GM04504 (cell line): ENCODE measurements around the gene TRIM67.

Experiments used
- DNase-seq: peaks from one replicate; pipeline ENCODE4 v3.0.0-alpha.2; 2012; ENCODE audit warnings: low read depth

The TRIM67 gene

DNA sequence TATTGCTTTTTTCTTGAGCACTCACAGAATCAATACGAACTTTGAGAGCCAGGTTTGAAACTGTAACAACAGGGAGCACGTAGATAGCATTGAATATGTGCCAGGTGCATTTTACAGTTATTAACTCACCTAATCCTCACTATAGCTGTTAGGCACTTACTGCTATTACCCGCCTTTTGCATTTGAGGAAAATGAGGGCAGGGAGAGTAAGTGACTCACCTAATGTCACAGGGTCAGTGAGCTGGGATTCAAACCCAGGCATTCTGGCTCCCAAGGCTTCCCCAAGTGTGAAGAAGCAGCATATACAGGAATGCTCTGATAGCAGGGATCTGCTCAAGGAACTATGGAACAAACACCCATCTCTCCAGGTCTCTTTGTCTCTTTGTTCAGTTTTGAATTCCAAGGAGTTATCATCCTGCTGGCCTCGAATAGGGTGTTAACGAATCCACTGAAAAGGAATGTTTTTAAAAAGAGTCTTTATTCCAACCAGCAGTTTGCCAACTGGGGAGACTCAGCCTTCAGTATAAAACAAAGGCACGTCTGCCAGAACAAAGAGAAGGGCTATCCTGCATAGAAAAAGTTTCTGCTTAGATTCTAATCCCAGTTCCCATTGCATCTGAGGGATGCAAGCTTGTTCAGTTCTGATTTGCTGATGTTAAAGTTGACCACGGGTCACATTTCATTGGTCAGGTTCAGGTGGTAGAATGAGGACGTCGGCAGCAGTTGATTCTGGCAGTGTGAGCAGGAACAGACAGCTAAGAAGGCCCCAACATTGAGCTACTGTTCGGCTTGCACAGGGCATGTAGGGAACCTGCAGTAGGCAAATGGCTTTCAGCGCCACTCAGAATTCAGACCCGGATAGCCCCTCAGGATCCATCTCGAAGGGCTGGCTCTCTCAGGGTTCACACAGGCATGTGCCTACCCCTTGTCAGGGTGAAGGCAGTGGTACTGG, 22.1 kb downstream of the TRIM67 start:
- DNase-seq: no peak

DNA sequence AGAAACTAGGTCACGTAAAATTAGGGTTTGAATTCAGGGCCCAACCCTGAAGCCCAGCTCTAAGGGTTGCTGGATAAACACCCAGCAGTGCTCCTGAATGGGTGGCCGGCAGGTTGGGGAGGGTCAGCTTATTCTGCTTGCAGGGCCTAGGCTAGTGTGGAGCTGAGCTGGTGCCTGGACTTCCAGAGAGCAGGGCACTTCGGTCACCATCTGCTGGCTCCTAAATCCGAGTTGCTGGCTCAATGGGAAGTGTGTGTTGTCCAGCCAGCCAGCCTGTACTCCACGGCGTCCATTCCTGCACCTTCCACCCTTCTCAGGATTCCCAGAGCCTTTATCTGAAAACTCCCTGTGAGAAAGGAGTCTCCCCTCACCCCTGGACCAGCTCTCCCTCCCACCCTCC, 23.0 kb downstream of the TRIM67 start:
- no peak for DNase-seq

DNA sequence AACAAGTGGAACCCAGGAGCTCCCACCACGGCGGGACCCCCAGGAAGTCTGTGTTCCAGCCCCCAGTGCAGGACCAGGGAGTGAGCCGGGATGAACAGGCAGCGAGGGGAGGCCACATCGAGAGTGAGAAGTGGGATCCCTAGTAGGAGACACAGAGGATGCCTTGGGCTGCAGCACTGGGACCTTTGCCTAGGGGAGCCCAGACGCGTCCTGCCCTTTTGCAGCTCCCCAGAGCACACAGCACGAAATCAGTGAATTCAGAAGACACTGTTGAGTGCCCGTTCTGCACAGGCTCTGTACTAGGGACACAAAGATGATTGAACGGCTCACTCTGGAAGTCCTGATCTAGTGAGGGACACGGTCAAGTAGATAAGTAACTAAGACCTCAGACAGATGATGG, 23.5 kb downstream of the TRIM67 start:
- DNase-seq: no peak

DNA sequence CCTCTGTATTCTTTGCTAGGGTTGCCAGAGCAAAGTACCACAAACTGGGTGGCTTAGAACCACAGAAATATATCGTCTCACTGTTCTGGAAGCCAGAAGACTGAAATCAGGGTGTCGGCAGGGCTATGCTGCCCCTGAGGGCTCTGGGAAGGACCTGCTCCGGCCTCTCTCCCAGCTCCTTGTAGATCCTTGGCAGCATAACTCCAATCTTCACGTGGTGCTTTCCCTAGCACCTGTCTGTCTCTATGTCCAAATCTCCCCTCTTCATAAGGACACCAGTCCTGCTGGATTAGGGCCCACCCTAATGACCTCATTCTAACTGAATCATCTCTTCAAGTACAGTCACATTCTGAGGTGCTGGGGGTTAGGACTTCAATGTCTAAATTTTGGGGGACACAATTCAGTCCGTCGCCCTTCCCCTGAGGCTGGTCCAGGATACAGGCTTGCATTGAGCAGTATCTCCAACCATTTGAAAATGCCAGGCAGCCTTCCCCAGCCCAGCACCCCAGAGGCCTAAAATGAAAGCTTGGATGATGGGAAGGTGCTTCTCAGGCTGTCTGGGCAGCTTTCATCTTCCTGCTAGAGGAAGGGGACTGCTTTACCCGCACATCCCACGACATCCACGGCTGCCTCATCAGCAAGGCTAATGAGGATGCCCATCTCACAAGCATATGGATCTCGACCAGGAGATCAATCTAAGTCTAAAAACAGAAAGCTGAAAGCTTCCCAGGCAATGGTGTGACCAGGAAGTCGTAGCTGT, 24.7 kb downstream of the TRIM67 start:
- no peak for DNase-seq

DNA sequence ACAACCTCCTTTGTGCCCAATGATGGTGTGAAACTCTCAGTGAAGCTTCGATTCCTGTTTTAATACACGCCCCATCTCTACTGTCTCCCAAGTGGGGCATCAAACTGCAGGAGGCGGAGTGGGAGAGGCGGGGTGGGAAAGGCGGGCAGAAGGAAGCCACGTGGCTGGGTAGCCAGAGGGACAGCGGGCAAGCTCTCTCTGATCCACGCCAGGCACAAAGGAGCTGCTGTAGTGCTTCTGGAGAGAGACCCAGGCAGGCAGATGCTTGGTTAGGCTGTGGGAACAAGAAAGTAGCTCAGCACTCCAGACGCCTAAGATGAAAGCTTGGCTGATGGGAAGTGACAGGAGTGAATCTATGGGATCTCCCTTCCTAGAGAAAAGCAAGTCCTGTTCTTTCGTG, 25.7 kb downstream of the TRIM67 start:
- DNase-seq: no peak

DNA sequence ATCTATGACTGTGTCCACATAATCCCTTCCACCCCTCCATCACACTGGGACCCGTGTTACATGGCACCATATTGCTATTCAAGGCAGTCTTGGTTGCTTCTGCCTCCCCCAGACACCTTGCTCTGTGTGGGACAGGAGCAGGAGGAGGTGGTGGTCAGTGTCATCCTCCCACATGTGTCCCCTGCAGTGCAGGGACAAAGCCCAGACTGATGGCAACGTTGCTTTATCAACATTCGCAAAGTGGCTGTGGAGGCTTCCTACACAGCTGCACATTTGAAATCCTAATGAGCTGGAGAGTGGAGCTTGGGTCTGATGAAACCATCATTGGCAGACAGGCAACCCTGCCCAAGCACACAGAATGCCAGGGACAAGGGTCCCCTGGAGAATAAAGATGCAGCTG, 26.2 kb downstream of the TRIM67 start:
- no peak for DNase-seq

DNA sequence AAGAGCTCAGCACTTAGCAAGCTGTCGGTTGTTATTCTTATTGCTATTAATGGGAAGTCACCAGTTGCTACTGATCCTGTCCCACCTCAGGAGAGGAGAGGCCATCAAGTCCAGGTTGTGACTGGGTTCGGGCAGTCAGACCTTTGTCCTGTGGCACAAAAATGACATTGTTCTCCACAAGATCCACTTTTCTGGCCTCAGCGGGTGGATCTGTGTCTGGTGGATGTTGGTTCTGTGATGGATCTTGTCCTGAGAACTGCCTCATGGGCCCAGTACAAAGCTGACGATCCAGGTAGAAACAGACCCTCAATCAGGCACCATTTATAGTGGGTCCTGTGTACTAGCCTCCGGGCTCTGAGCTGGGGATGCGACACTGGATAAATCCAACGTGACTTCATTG, 26.9 kb downstream of the TRIM67 start:
- no peak for DNase-seq

DNA sequence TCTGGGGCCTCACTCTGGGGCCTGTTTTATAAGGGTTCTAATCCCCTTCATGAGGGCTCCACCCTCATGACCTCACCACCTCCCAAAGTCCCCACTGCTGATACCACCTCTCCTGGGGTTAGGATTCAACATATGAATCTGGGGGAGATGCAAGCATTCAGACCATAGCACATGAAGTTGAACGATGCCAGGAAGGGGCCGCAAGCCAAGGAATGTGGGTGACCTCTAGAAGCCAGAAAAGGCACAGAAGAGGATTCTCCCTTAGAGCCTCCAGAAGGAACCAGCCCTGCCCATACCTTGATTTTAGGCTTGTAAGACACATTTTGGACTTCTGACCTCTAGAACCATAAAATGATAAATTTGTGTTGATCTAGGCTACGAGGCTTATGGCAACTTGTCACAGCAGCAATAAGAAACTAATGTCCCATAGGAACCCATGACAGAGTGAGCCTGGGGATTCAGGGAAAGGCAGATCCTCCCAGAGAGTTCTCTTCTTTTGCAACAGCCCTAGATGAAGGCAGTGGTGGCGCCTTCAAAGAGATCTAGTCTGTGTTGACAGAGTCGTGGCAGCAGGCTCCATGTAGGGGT, 27.9 kb downstream of the TRIM67 start:
- DNase-seq: no peak

DNA sequence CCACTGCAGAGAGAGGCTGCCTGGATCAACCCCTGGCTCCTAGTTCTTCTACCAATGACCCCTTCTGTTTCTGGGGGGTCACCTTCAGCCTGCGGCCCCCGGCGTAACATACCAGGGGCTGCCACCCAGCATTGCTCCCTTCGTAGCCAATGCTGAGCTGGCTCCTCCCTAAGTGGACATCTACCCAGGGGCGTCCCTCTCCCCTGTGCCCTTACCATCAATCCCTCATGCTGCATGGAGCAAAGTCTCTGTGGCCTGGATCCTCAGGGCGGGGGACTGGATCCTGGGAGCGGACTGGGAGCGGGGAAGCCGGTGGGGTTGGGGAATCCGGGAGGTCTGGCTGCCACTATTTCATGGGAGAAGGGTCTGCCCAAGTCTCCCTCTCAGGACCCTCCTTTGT, 28.6 kb downstream of the TRIM67 start:
- DNase-seq: no peak

DNA sequence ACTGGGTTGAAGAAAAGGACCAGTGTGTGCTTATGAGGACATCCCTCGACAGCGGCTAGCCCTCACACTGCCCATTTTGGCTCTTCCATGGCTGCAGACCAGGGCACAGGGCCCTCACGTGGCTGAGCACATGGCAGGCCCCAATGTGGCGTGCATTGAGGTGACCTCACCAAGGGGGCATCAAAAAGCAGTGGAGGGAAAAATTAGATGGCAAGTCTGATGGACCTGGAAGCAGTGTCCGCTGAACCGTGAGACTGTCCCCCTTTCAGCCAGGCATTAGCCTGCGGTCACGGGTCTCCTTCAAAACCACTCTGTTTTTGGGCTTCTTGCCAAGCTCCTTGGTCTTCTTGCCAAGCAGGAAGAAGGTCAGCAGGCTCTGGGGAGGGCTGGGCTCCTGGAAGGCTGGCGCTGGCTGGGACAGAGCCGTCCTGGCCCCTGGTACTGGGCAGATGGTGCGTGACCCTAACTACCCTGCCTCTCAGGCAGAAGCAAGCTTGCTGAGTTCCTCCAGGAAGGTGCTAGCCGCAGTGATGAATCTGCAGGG, 30.8 kb downstream of the TRIM67 start:
- DNase-seq: no peak

DNA sequence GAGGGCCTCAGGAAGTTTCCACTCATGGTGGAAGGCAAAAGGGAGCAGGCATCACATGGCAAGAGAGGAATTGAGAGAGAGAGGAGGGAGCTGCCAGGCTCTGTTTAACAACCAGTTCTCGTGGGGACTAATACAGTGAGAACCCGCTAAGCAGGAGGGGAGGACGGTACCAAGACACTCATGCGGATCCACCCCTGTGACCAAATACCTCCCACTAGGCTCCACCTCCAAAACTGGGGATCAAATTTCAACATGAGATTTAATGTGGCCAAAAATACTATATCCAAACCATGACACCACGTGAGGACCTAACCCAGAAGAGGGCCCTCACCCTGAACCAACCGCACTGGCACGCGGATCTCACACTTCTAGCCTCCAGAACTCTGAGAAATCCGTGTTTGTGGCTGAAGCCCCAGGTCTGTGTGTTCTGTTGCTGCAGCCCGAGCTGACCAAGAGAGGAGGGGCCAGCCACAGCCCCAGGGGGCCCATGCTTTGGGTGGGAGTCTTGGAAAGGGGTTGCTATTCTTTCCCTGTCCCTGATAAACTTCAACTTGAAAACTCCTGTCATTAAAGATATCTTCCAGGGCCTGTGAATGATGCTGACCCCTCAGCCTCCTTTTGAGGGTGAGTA, 32.0 kb downstream of the TRIM67 start:
- no peak for DNase-seq

DNA sequence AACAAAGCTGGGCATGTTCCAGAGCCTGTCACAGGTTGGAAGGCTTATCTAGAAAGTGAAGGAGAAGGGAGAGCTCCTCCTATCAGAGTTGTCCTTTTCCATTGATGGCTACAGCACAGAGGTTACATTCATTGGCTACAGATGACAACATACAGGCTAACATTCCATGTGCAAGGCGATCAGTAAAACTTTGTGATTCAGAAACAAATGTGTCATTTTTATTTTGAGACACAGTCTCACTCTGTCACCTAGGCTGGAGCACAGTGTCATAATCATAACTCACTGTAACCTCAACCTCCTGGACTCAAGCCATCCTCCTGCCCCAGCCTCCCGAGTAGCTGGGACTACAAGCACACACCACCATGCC, 32.6 kb downstream of the TRIM67 start:
- DNase-seq: no peak

DNA sequence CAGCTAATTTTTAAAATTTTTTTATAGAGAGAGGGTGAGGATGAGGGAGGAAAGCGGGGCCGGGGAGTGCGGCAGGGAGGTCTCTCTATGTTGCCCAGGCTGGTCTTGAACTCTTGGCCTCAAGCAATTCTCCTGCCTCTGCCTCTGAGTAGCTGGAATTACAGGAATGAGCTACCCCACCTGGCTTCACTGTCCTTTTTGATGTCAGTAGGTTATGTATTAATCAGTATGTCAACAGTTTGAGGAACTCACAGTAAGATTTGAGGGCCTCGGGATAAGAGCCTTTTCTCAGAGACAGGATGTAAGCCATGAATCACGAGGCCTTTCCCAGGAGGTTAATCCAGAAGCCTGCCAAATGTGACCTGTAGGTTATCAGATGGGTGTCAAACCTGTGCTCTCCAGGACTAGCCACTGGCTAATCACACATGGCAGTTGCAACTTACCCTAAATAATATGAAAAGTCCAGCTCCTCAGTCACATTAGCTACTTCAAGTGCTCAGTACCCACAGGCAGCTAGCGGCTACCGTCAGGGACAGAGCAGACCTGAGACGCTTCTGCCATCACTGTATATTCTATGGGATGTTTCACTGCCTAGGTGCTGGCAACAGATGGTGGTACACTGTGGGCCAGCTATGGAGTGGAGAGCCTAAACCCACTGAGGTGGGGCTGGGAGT, 33.1 kb downstream of the TRIM67 start:
- DNase-seq: no peak

DNA sequence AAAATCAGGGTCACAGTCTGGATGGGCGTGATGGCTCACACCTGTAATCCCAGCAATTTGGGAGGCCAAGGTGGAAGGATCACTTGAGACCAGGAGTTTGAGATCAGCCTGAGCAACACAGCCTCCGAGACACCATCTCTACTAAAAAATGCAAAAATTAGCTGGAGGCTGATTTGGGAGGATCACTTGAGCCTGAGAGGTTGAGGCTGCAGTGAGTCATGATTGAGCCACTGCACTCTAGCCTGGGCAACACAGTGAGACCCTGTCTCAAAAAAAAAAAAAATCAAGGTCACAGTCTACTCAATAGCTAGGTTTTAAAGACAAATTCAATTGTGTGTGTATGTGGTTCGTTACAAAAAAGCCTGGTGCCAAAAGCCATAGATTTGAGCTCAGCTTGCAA, 34.4 kb downstream of the TRIM67 start:
- no peak for DNase-seq

DNA sequence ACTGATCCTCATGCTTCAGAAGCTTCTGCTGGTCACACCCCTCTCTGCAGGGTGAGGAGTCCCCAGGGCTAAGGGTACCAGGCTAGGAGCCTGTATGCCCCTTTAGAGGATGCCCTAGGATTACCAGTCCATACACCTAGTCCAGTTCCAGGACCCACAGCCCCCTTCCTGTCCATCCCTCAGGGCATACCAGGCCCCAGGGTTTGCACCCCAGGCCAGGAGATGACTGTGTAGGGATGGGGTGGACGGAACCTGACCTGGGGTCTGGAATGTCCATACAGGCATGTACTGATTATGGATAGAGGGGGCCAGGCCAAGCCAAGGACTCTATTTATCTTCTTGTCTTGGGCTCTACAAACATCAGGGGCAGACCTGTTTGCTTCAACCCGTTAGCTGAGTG, 34.9 kb downstream of the TRIM67 start:
- DNase-seq: no peak

DNA sequence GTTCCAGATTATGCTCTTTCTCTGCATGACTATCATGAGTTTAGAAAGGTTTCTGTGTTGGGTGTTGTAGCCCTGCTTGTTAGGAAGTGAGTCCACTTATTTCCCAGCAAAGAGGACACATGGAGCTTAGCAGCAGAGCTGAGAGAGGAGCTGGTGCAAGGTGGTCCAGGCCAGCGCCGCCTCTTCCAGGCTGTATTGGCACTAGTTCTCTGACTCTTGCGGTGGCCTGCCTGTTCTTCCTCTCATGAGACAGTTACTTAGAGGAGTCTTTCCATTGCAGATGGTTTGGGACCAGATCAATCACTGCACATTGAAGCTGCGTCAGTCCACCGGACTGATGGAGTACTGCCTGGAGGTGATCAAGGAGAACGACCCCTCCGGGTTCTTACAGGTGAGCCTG, 38.0 kb downstream of the TRIM67 start:
- no peak for DNase-seq

DNA sequence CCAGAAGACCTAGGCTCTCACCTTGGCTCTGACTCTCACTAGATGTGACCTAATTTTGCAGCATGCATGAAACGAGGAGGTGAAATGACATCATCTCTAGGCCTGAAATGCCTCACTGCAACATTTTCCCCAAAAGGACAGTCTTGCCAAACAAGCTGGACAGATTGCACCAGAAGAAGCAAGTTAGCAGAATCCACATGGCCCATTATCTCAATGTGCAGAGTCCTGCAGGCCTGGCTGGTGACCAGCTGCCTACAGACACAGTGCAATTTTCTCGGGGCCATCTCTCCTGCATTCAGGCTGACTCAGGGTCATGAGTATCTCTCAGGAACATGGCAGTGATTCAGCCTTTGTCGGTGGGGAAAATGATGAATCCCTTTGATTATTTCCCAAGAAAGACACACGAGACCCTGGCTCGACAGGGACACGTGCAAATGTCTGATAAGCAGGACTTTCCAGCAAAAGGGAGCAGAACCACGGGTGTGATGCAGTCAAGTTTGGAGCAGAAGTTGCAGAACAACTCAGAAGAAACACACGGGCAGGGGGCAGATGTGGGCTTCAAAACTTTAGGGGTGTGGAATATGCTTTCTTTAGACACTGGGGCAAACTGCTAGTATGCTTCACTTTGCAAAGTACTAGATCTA, 38.7 kb downstream of the TRIM67 start:
- no peak for DNase-seq

DNA sequence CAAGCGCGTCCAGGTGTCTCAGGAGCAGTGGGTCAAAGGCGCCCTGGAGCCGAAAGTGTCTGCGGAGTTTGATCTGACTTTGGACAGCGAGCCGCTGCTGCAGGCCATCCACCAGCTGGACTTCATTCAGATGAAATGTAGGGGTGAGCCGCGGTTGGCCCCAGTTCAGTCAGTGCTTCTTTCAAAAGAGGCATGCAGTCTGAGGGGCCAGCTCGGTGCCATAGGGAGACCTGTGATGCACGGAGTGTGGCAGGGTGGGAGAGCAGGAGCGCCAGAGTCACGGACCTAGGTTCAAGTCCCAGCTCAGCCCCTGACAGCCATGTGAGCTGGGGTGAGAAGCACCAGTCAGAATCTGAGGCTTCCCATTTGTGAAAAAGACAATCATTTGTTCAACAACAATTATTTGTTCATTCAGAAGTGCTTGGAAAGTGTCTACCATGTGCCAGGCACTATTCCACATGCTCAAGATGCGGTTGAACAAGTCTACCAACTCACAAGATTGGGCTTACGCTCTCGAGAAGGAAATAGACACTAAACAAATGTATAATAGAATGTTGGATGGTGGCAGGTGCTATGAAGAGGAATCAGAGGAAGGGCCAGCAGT, 39.6 kb downstream of the TRIM67 start:
- no peak for DNase-seq

DNA sequence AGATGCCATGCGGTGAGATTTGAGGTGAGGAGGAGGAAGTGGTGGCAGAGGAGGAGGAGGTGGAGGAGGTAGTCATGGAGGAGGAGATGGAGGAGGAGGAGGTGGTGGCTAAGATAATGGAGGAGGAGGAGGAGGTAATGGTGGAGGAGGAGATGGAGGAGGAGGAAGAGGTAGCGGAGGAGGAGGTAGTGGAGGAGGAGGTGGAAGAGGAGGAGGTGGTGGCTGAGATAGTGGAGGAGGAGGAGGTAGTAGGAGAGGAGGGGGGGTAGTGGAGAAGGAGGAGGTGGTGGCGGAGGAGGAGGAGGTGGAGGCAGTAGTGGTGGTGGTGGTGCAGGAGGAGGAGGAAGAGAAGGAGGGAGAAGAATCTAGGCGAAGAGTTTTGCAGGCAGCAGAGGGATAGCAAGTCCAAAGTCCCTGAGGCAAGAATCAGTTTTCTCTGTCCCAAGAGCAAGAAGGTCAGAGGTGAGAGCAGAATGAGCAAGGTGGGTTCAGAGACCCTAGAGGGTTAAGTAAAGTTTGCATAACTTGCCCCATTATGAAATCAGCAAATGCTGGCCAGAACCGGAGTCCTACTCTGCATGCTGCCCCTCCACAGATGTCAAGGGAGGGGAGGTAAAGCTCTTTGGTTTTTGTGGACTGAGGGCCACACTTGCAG, 40.2 kb downstream of the TRIM67 start:
- DNase-seq: no peak
